Measurements from ENCODE around the gene TXNDC2. TPM values are rescaled to one million over a fixed set of nuclear protein-coding genes. Genes with fewer than 3 reads are reported as not detected.

The TXNDC2 gene
- polyA plus RNA-seq, 1 experiment: 0.06 TPM

DNA sequence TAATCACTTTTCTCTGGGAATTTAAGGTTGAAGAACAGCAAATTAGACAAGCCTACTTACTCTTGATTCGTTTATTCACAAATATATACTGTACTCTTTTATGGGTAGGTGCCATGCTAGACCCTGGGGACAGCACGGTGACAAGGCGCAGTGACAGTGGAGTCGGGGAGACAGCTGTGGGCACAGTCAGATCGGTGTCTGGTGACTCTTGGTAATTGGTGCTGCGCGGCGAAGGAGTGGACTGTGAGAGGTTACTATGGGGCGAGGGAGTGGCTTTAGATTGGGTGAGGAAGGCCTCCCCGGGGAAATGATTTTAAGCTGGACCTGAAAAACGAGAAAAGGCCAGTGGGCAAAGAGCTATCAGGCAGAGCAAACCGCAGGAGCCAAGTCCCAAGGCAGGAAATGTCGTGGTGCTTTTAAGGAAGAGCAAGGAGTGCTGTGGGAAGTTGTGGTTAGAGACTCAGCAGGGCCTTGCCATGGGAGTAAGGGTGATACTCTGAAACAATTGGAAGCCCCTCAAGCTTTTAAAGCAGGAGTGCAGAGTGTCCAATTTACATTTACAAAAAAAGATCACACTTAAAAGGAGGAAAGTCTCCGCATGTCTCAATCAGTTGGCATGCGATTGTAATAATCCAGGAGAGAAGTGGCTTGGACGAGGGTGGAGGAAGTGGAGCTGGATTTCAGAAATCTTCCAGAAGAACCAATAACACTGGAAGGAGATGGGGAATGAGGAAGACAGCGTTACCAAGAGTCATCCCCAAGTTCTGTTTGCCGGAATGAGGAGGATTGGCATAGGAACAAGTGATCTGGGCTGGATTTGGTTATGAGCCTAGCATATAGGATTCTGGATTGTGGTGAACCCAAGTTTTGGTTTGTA lies 36.1 kb upstream of the TXNDC2 start:
- Histone ChIP-seq H3K27me3 (ENCODE audit: control insufficient read depth, insufficient read depth, low read length) (no peaks in the 10 kb centered on the region), H3K27ac (ENCODE audit: low read depth, low read length) (no peak overlapping the region), H3K4me3 (ENCODE audit: low read depth, low read length) (no peak overlapping the region), H3K9me3 (ENCODE audit: control insufficient read depth, insufficient read depth, low read length) (no peaks in the 10 kb centered on the region)
- CTCF ChIA-PET: no interaction called here
- POLR2A ChIA-PET: interaction anchor here (1.1 kb wide), 1 partner anchor 64 kb away, joined by 3 read pairs; the partner anchor contains the start of gene VAPA
- no peak for DNase-seq (ENCODE audit: low read depth, low spot score)
- no peak for TF ChIP-seq CTCF (IDR thresholded peaks at IDR 0.05; ENCODE audit: low read depth, low read length)

GRCh38 chr18:9850309-9850708 lies 35.5 kb upstream of the TXNDC2 start:
- no peak overlapping the region for H3K4me3 ChIP-seq (ENCODE audit: low read depth, low read length)
- CTCF ChIA-PET: no interaction called here
- H3K27me3 ChIP-seq (ENCODE audit: control insufficient read depth, insufficient read depth, low read length): no peaks in the 10 kb centered on the region
- H3K9me3 ChIP-seq (ENCODE audit: control insufficient read depth, insufficient read depth, low read length): no peaks in the 10 kb centered on the region
- no peak overlapping the region for H3K27ac ChIP-seq (ENCODE audit: low read depth, low read length)
- POLR2A ChIA-PET: interaction anchor here (1.1 kb wide), 1 partner anchor 63 kb away, joined by 3 read pairs; the partner anchor contains the start of gene VAPA
- no peak for DNase-seq (ENCODE audit: low read depth, low spot score)
- no peak for TF ChIP-seq CTCF (IDR thresholded peaks at IDR 0.05; ENCODE audit: low read depth, low read length)

DNA sequence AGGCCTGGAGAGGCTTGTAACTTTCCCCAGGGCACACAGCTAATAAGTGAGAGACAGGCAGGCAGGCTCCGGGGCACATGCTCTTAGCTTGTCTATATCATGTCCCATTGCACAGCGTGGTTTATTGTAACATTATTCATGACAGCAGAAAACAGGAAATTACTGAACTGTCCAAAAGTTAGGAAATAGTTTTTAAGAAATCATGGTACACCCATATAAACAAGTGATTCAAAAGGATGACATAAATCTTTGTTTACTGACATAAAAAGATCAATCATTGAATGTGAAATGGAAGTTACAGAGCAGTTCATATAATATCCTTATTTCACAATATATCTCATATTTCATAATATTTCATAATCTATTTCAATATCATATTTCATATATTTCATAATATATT lies 34.3 kb upstream of the TXNDC2 start:
- TF ChIP-seq CTCF (IDR thresholded peaks at IDR 0.05; ENCODE audit: low read depth, low read length): no peak
- H3K27ac ChIP-seq (ENCODE audit: low read depth, low read length): no peak overlapping the region
- DNase-seq (ENCODE audit: low read depth, low spot score): no peak
- H3K27me3 ChIP-seq (ENCODE audit: control insufficient read depth, insufficient read depth, low read length): no peaks in the 10 kb centered on the region
- no peaks in the 10 kb centered on the region for H3K9me3 ChIP-seq (ENCODE audit: control insufficient read depth, insufficient read depth, low read length)
- no peak overlapping the region for H3K4me3 ChIP-seq (ENCODE audit: low read depth, low read length)
- POLR2A ChIA-PET: no interaction called here
- CTCF ChIA-PET: no interaction called here

GRCh38 chr18:9852266-9853081 lies 33.3 kb upstream of the TXNDC2 start:
- H3K9me3 ChIP-seq (ENCODE audit: control insufficient read depth, insufficient read depth, low read length): no peaks in the 10 kb centered on the region
- DNase-seq (ENCODE audit: low read depth, low spot score): no peak
- ChIA-PET CTCF (interaction anchor here (1.1 kb wide), 1 partner anchor 277 kb away, joined by 3 read pairs; no protein-coding TSS in a partner anchor), POLR2A (no interaction called here)
- no peak overlapping the region for H3K27ac ChIP-seq (ENCODE audit: low read depth, low read length)
- no peaks in the 10 kb centered on the region for H3K27me3 ChIP-seq (ENCODE audit: control insufficient read depth, insufficient read depth, low read length)
- TF ChIP-seq CTCF (IDR thresholded peaks at IDR 0.05; ENCODE audit: low read depth, low read length): no peak
- no peak overlapping the region for H3K4me3 ChIP-seq (ENCODE audit: low read depth, low read length)

All from AG04450 (cell line).